HepG2 (cell line): ENCODE data around the gene BICDL1. TPM values are rescaled to one million over a fixed set of nuclear protein-coding genes. Genes with fewer than 3 reads are reported as not detected.

Experiments
- BHLHE40 ChIP-seq: IDR thresholded peaks from 2 replicates; pipeline ENCODE4 v1.6.1; 2011; ENCODE audit warnings: low read length, improper control_type of control experiment
- CEBPB ChIP-seq: IDR thresholded peaks from 2 replicates; pipeline ENCODE4 v1.6.1; 2011; ENCODE audit warnings: low read depth, low read length, improper control_type of control experiment, borderline replicate concordance
- FOSL1 ChIP-seq: sonication (generic); formaldehyde crosslinking; IDR thresholded peaks from 2 replicates; pipeline ENCODE4 v1.9.0; 2021; ENCODE audit warnings: missing genetic modification reagents, borderline replicate concordance
- HOXA5 ChIP-seq: sonication (generic); formaldehyde crosslinking; IDR thresholded peaks from 2 replicates; pipeline ENCODE4 v1.4.0; 2020; ENCODE audit warnings: missing genetic modification reagents
- ISL2 ChIP-seq: sonication (generic); formaldehyde crosslinking; IDR thresholded peaks from 2 replicates; pipeline ENCODE4 v1.5.0; 2020; ENCODE audit warnings: missing genetic modification reagents
- JDP2 ChIP-seq: sonication (generic); formaldehyde crosslinking; IDR thresholded peaks from 2 replicates; pipeline ENCODE4 v1.8.1; 2022; ENCODE audit warnings: missing genetic modification reagents, borderline replicate concordance
- KMT2B ChIP-seq: IDR thresholded peaks from 2 replicates; pipeline ENCODE4 v1.6.1; 2016; ENCODE audit warnings: missing genetic modification reagents, missing compliant biosample characterization
- MAFF ChIP-seq: IDR thresholded peaks from 2 replicates; pipeline ENCODE4 v1.6.1; 2011; ENCODE audit warnings: low read depth, low read length, improper control_type of control experiment
- MIER2 ChIP-seq: IDR thresholded peaks from 2 replicates; pipeline ENCODE4 v1.6.1; 2016; ENCODE audit warnings: missing biosample characterization, missing genetic modification reagents
- MIXL1 ChIP-seq: IDR thresholded peaks from 2 replicates; pipeline ENCODE4 v1.6.1; 2016
- NFE2L1 ChIP-seq: sonication (generic); formaldehyde crosslinking; IDR thresholded peaks from 2 replicates; pipeline ENCODE4 v1.4.0; 2020; ENCODE audit warnings: missing genetic modification reagents, mild to moderate bottlenecking, borderline replicate concordance
- NFE2L2 ChIP-seq: fragments of 150-350 bp; IDR thresholded peaks from 2 replicates; pipeline ENCODE4 v1.6.1; 2014; ENCODE audit warnings: low read length
- PITX1 ChIP-seq: sonication (generic); formaldehyde crosslinking; IDR thresholded peaks from 2 replicates; pipeline ENCODE4 v1.5.1; 2020; ENCODE audit warnings: mild to moderate bottlenecking, missing genetic modification reagents
- PRPF4 ChIP-seq: fragments of 200-400 bp; formaldehyde crosslinking; IDR thresholded peaks from 2 replicates; pipeline ENCODE4 v1.6.1; 2016; ENCODE audit warnings: low read length, low read depth; ENCODE audit not compliant: poor library complexity, severe bottlenecking
- RBM39 ChIP-seq: fragments of 200-400 bp; formaldehyde crosslinking; IDR thresholded peaks from one replicate; pipeline ENCODE4 v1.6.1; 2018; ENCODE audit warnings: antibody characterized with exemption, mild to moderate bottlenecking, low read depth, low read length; ENCODE audit not compliant: poor library complexity, severe bottlenecking
- RFX5 ChIP-seq: IDR thresholded peaks from 2 replicates; pipeline ENCODE4 v1.6.1; 2011; ENCODE audit warnings: low read depth, low read length, improper control_type of control experiment
- SRSF1 ChIP-seq: fragments of 200-400 bp; formaldehyde crosslinking; optimal IDR thresholded peaks from 2 replicates; pipeline ENCODE3; 2017; ENCODE audit warnings: mild to moderate bottlenecking, low read depth, low read length, moderate library complexity
- U2AF1 ChIP-seq: fragments of 200-400 bp; formaldehyde crosslinking; optimal IDR thresholded peaks from 2 replicates; pipeline ENCODE3; 2017; ENCODE audit warnings: mild to moderate bottlenecking, low read depth, low read length
- ZEB1 ChIP-seq: IDR thresholded peaks from 2 replicates; pipeline ENCODE4 v1.6.1; 2012; ENCODE audit warnings: mild to moderate bottlenecking, low read depth, inconsistent platforms; ENCODE audit not compliant: insufficient replicate concordance
- ZFX ChIP-seq: sonication (generic); formaldehyde crosslinking; IDR thresholded peaks from 2 replicates; pipeline ENCODE4 v1.4.0; 2020; ENCODE audit warnings: mild to moderate bottlenecking, low read depth, missing genetic modification reagents, moderate library complexity
- ZNF205 ChIP-seq: IDR thresholded peaks from 2 replicates; pipeline ENCODE4 v1.6.1; 2018; ENCODE audit warnings: missing biosample characterization, missing genetic modification reagents
- ZNF256 ChIP-seq: sonication (generic); formaldehyde crosslinking; conservative IDR thresholded peaks from 2 replicates; pipeline ENCODE4 v1.4.0; 2020; ENCODE audit warnings: missing genetic modification reagents
- ZNF333 ChIP-seq: sonication (generic); formaldehyde crosslinking; IDR thresholded peaks from 2 replicates; pipeline ENCODE4 v1.4.0; 2020; ENCODE audit warnings: mild to moderate bottlenecking, missing genetic modification reagents, borderline replicate concordance
- ZNF468 ChIP-seq: sonication (generic); formaldehyde crosslinking; IDR thresholded peaks from 2 replicates; pipeline ENCODE4 v1.8.0; 2022; ENCODE audit warnings: mild to moderate bottlenecking, moderate library complexity, missing genetic modification reagents
- ZSCAN29 ChIP-seq: sonication (generic); formaldehyde crosslinking; conservative IDR thresholded peaks from 2 replicates; pipeline ENCODE4 v1.4.0; 2020; ENCODE audit warnings: mild to moderate bottlenecking, missing genetic modification reagents
- polyA plus RNA-seq, 8 experiments: library from polyadenylated mRNA; depleted of rRNA in 3 of 8; stranded (reverse) in 7 of 8; unstranded in 1 of 8; fragments of >200 nt; fragmentation: Illumina TruSeq in 4 of 8; extraction: Trizol in 4 of 8; gene quantifications; 2 replicates each; pipeline versions ENCODE4 v1.2.1 to v1.2.3, GENCODE V29; 2011 to 2016; ENCODE audit warnings: low read depth in 4 of 8, missing spikeins in 1 of 8, mixed read lengths in 1 of 8; ENCODE audit not compliant: insufficient read depth in 1 of 8
- total RNA-seq, 5 experiments: library from RNA; depleted of rRNA; stranded (reverse); fragments of >200 nt; fragmentation: Illumina TruSeq; extraction: Trizol; gene quantifications; 2 replicates each; pipeline ENCODE4 v1.2.3, GENCODE V29; 2016; ENCODE audit warnings: low read depth in 1 of 5
- TF ChIP-seq, protein P1 (sequence below): sonication (generic); formaldehyde crosslinking; IDR thresholded peaks from 2 replicates; pipeline ENCODE4 v1.4.0; 2020; ENCODE audit warnings: missing genetic modification reagents
- TF ChIP-seq, protein P2 (sequence below): sonication (generic); formaldehyde crosslinking; IDR thresholded peaks from 2 replicates; pipeline ENCODE4 v1.5.0; 2020; ENCODE audit warnings: mild to moderate bottlenecking, missing genetic modification reagents
- TF ChIP-seq, protein P3 (sequence below): sonication (generic); formaldehyde crosslinking; IDR thresholded peaks from 2 replicates; pipeline ENCODE4 v1.4.0; 2020; ENCODE audit warnings: missing genetic modification reagents, borderline replicate concordance

BICDL1 gene
- total and polyA plus RNA-seq, 2 of the 13 experiments (the other 11 are each of a cell fraction or from before 2014, with no cell fraction given), result 3.6 to 9.7 TPM

GRCh38 chr12:120118321-120119061 is 129.5 kb downstream of the BICDL1 start (continued):
- TF ChIP-seq ZEB1, result no peak
- no peak for TF ChIP-seq FOSL1 (CRISPR knock-in tag)
- no peak for TF ChIP-seq KMT2B (CRISPR knock-in tag)
- TF ChIP-seq PITX1, result 0 out of 2 replicates have a peak, but pooled peaks have one; percentile 36
- TF ChIP-seq ZSCAN29 (CRISPR knock-in tag), result no peak
- TF ChIP-seq NFE2L2, result peak; percentile 88
- TF ChIP-seq RBM39, result no peak
- TF ChIP-seq NFE2L1 (CRISPR knock-in tag), result no peak
- TF ChIP-seq, protein P1, sequence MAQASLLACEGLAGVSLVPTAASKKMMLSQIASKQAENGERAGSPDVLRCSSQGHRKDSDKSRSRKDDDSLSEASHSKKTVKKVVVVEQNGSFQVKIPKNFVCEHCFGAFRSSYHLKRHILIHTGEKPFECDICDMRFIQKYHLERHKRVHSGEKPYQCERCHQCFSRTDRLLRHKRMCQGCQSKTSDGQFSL (CRISPR knock-in tag), result no peak
- no peak for TF ChIP-seq ZNF333 (CRISPR knock-in tag)
- TF ChIP-seq SRSF1, result no peak
- no peak for TF ChIP-seq ZFX
- no peak for TF ChIP-seq ZNF468 (CRISPR knock-in tag)
- no peak for TF ChIP-seq MIXL1 (CRISPR knock-in tag)
- no peak for TF ChIP-seq ZNF256 (CRISPR knock-in tag)
- no peak for TF ChIP-seq ISL2
- no peak for TF ChIP-seq HOXA5
- no peak for TF ChIP-seq CEBPB
- TF ChIP-seq BHLHE40, result no peak
- TF ChIP-seq MIER2, result no peak
- TF ChIP-seq RFX5, result no peak
- no peak for TF ChIP-seq JDP2 (CRISPR knock-in tag)
- TF ChIP-seq PRPF4, result no peak
- peak; percentile 94 for TF ChIP-seq MAFF
- TF ChIP-seq, protein P2, sequence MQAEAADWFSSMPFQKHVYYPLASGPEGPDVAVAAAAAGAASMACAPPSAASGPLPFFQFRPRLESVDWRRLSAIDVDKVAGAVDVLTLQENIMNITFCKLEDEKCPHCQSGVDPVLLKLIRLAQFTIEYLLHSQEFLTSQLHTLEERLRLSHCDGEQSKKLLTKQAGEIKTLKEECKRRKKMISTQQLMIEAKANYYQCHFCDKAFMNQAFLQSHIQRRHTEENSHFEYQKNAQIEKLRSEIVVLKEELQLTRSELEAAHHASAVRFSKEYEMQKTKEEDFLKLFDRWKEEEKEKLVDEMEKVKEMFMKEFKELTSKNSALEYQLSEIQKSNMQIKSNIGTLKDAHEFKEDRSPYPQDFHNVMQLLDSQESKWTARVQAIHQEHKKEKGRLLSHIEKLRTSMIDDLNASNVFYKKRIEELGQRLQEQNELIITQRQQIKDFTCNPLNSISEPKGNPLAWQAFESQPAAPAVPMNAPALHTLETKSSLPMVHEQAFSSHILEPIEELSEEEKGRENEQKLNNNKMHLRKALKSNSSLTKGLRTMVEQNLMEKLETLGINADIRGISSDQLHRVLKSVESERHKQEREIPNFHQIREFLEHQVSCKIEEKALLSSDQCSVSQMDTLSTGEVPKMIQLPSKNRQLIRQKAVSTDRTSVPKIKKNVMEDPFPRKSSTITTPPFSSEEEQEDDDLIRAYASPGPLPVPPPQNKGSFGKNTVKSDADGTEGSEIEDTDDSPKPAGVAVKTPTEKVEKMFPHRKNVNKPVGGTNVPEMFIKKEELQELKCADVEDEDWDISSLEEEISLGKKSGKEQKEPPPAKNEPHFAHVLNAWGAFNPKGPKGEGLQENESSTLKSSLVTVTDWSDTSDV (CRISPR knock-in tag), result no peak
- TF ChIP-seq U2AF1, result no peak
- no peak for TF ChIP-seq ZNF205 (CRISPR knock-in tag)
- TF ChIP-seq, protein P3, sequence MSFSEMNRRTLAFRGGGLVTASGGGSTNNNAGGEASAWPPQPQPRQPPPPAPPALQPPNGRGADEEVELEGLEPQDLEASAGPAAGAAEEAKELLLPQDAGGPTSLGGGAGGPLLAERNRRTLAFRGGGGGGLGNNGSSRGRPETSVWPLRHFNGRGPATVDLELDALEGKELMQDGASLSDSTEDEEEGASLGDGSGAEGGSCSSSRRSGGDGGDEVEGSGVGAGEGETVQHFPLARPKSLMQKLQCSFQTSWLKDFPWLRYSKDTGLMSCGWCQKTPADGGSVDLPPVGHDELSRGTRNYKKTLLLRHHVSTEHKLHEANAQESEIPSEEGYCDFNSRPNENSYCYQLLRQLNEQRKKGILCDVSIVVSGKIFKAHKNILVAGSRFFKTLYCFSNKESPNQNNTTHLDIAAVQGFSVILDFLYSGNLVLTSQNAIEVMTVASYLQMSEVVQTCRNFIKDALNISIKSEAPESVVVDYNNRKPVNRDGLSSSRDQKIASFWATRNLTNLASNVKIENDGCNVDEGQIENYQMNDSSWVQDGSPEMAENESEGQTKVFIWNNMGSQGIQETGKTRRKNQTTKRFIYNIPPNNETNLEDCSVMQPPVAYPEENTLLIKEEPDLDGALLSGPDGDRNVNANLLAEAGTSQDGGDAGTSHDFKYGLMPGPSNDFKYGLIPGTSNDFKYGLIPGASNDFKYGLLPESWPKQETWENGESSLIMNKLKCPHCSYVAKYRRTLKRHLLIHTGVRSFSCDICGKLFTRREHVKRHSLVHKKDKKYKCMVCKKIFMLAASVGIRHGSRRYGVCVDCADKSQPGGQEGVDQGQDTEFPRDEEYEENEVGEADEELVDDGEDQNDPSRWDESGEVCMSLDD (CRISPR knock-in tag), result no peak
